Stimulated activated naive CD8-positive, alpha-beta T cell treated with anti-CD3 and anti-CD28 coated beads, Interleukin-15, amount 100 ng/mL, for 72 hours (primary cell): Measurements from ENCODE around the gene PREP.

Experiments
- ATAC-seq: fragments of 150-1000 bp; cut with Tn5 transposase; 2 replicates; pipeline ENCODE4 v1.10.0; 2021; ENCODE audit warnings: mild to moderate bottlenecking, moderate library complexity
- DNase-seq, 2 donors: peaks; one replicate each; pipeline ENCODE4 v3.0.0; 2021 to 2022
- H3K27ac Mint-ChIP-seq, 2 donors: one replicate each; pipeline ENCODE4 v1.8.0; 2022; ENCODE audit warnings: mild to moderate bottlenecking in 2 of 2, mixed read lengths in 2 of 2, moderate library complexity in 2 of 2
- H3K27me3 Mint-ChIP-seq: one replicate; pipeline ENCODE4 v1.8.0; 2022; ENCODE audit warnings: mixed read lengths
- H3K4me1 Mint-ChIP-seq: one replicate; pipeline ENCODE4 v1.8.0; 2022; ENCODE audit warnings: mild to moderate bottlenecking, mixed read lengths
- H3K4me3 Mint-ChIP-seq, 2 donors: one replicate each; pipeline ENCODE4 v1.8.0; 2022; ENCODE audit warnings: mild to moderate bottlenecking in 2 of 2, mixed read lengths in 2 of 2, moderate library complexity in 1 of 2
- H3K9me3 Mint-ChIP-seq, 2 donors: one replicate each; pipeline ENCODE4 v1.8.0; 2022; ENCODE audit warnings: mixed read lengths in 2 of 2

The PREP gene

DNA sequence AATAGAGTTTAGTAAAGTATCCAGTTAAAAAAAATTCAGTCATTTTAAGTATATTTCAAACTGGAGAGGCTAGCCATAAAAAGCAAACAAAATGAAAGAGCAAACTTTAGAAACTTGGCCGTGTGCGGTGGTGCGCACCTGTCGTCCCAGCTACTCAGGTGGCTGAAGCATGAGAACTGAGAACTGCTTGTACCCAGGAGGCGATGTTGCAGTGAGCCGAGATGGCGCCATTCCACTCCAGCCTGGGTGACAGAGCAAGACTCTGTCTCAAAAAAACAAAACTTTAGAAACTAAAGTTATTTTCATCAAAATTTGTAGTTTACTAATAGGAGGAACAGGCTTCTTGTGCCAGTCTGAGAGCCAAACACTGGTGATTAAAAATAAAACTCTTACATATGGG lies 122.8 kb downstream of the PREP start:
- Mint-ChIP-seq H3K4me1 (no peaks in the 10 kb centered on the region), H3K9me3 (no peaks in the 10 kb centered on the region), H3K4me3 (no peak overlapping the region), H3K27ac (no peak overlapping the region), H3K27me3 (no peaks in the 10 kb centered on the region)
- no peak for ATAC-seq
- no peak for DNase-seq

DNA sequence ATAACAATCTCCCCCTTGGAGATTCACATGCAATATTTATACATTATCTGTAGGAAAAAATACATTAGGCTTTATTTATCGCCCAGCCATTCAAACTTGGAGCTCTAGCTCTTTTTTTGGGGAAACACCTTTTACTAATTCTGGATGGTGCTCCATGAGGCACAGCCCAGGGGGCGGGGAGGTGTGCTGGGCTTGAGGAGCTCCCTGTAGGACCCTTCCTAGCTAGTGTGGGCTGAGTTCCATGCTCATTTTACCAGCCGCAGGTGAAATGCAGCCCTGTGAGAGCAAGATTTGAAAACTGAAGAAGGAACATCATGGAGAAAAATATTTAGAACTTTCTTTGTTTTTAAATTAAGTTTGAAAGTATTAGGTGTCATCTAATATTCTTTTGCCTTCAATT lies 123.4 kb downstream of the PREP start:
- Mint-ChIP-seq H3K27me3 (no peaks in the 10 kb centered on the region), H3K4me3 (no peak overlapping the region), H3K9me3 (no peaks in the 10 kb centered on the region), H3K27ac (peak overlapping the region in 1 of 2 donors; percentile 71), H3K4me1 (no peaks in the 10 kb centered on the region)
- ATAC-seq (no peak), DNase-seq (no peak)

DNA sequence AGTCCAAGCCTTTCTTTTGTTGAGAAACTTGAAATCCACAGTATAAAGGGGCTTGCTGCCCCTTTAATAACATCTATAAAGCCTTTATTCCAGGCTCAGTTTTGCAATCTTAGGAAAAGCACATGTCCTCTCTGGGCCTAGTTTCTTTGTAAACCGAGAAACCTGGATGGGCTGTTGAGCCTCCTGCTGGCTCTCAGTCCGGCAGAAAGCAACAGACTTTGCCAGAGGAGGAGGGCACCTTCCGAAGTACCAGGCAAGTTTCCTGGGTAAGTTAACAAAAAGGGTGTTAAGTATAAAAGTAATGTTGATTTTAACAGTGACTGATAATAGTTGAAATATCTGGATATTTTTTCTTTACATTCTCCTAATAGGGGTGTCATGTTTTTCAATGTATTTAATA lies 124.1 kb downstream of the PREP start:
- Mint-ChIP-seq H3K4me1 (no peaks in the 10 kb centered on the region), H3K27me3 (no peaks in the 10 kb centered on the region), H3K4me3 (no peak overlapping the region), H3K27ac (no peak overlapping the region), H3K9me3 (no peaks in the 10 kb centered on the region)
- DNase-seq (no peak), ATAC-seq (no peak)

DNA sequence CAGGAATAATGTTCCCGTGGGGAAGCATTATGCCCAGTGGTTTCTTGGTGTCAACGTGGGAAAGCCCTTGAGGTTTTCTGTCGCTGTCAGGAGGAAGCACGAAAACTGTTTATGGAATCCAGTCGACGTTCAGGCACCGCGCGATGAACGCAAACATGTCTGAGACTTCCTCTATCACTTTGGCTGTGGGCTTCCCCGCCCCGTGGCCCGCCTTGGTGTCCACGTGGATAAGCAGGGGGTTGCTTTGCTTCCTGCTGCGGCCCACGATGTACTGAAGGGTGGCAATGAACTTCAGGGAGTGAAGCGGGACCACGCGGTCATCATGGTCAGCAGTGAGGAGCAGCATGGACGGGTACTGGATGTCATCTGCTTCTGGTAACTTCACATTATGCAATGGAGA lies 124.8 kb downstream of the PREP start:
- Mint-ChIP-seq H3K27me3 (no peaks in the 10 kb centered on the region), H3K27ac (no peak overlapping the region), H3K9me3 (no peaks in the 10 kb centered on the region), H3K4me1 (no peaks in the 10 kb centered on the region), H3K4me3 (no peak overlapping the region)
- ATAC-seq = no peak
- no peak for DNase-seq

DNA sequence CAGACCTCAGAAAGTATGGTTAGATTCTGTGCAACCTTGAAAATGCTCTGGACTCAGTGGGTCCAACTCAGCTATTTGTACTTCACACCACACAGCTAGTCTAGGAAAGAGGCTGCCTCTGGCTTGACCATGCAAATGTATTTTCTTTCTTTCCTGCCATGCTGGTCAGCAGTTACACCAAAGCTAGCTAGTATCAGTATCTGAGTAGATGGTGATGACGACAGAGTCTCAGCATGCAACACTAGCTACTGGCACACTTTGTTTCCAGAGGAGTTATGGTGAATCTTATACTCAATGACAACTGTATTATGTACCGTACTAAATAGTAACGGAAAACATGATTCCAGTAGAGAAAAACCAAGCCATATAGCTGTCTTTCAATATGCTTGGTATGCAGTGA lies 126.5 kb downstream of the PREP start:
- Mint-ChIP-seq H3K27ac (no peak overlapping the region), H3K27me3 (no peaks in the 10 kb centered on the region), H3K4me1 (no peaks in the 10 kb centered on the region), H3K9me3 (no peaks in the 10 kb centered on the region), H3K4me3 (no peak overlapping the region)
- no peak for DNase-seq
- no peak for ATAC-seq

DNA sequence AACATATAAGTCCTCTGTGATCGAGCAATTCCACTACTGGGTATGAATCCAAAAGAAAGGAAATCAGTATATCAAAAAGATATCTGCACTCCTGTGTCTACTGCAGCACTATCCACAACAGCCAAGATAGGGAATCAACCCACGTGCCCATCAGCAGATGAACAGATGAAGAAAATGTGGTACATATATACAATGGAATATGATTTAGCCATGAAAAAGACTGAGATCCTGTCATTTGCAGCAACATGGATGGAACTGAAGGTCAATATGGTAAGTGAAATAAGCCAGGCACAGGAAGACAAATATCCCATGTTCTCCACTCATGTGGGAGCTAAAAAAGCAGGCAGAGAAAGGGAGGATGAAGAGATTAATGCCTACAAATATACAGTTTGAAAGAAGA lies 127.3 kb downstream of the PREP start:
- DNase-seq (no peak), ATAC-seq (no peak)
- H3K4me3 Mint-ChIP-seq = no peak overlapping the region
- H3K27me3 Mint-ChIP-seq = no peaks in the 10 kb centered on the region
- no peaks in the 10 kb centered on the region for H3K4me1 Mint-ChIP-seq
- H3K27ac Mint-ChIP-seq = no peak overlapping the region
- no peaks in the 10 kb centered on the region for H3K9me3 Mint-ChIP-seq

DNA sequence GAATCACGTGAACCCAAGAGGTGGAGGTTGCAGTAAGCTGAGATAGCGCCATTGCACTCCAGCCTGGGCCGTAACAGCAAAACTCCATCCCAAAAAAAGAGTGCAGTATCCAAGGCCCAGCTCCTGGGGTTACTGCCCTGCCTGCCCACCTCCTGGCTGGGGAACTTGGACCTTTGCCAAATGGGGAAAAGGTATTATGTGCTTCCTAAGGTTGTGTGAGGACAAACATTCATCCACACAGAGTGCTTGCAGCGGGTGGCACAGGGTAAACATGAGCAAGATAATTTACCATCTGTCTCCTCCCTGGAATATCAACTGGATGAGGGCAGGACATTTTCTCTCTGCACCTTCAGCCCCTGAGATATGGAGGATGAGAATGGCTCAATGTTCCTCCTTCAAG lies 128.2 kb downstream of the PREP start:
- H3K4me1 Mint-ChIP-seq = no peaks in the 10 kb centered on the region
- no peak for ATAC-seq
- no peak overlapping the region for H3K4me3 Mint-ChIP-seq
- no peaks in the 10 kb centered on the region for H3K9me3 Mint-ChIP-seq
- H3K27me3 Mint-ChIP-seq = no peaks in the 10 kb centered on the region
- no peak for DNase-seq
- no peak overlapping the region for H3K27ac Mint-ChIP-seq

DNA sequence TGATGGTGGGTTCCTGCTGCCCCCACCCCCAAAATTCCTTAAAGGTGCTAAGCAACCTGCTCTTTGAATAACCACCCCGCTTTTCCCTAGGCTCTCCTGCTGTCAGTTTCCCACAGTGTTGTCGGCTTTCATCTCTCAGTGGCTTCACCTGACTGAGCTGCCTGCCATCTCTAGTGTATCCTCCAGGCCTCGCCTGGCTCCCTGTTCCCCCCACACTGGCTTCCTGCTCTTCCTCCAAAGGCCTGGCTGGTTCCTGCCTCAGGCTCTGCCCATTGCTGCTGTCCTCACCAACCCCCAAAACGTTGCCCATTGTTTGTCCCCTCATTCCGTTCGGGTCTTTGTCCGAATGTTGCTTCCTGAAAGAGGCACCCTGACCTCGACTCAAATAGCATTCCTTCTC lies 129.3 kb downstream of the PREP start:
- Mint-ChIP-seq H3K9me3 (no peaks in the 10 kb centered on the region), H3K27ac (peak overlapping the region; percentile 13 to 73)

DNA sequence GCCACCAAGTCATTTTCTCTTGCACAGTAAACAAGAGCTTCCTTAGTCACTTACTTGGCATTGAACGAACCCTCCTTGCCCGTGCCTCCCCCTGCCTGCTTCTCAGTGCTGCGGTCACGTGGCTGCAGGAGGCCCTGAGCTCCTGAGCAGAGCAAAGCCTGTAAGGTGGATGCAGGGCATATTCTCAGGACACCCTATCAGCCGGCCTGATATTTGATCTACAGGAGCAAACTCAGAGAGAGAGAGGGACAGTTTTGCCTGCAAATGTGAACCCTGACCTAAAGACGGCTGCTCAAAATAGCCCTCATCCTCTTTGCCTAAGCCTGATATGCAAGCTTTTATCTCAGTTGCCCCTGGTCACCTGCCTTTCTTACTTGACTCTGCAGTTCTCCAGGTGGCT lies 130.1 kb downstream of the PREP start:
- Mint-ChIP-seq H3K27me3 (no peaks in the 10 kb centered on the region), H3K4me1 (no peaks in the 10 kb centered on the region), H3K9me3 (no peaks in the 10 kb centered on the region), H3K27ac (no peak overlapping the region), H3K4me3 (no peak overlapping the region)
- no peak for DNase-seq
- ATAC-seq = no peak

More for the DNA sequence above, 129.3 kb downstream of the PREP start:
- no peaks in the 10 kb centered on the region for H3K27me3 Mint-ChIP-seq
- H3K4me3 Mint-ChIP-seq = no peak overlapping the region
- DNase-seq = no peak
- ATAC-seq = no peak
- H3K4me1 Mint-ChIP-seq = no peaks in the 10 kb centered on the region

DNA sequence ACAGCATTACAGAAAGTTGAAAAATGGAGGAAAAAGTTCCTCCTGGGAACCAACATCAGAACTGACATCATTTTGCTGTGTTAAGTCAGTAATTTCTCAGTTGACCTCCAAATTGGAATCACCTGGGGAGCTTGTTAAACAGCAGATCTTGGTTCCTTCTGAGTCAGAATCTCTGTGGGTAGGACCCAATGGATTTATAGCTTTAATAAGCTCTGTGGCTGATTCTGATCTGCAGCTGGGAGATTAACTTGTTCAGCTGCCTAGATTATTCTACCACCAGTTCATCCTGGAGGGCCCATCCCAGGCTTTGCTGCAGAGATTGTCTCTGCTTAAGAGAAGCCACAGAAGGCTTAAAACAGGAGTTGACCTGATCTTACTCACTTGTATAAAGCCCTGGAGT lies 132.4 kb downstream of the PREP start:
- Mint-ChIP-seq H3K4me1 (no peaks in the 10 kb centered on the region), H3K27ac (no peak overlapping the region), H3K9me3 (peaks cover 0 to 6% of the 10 kb centered on the region in 2 donors), H3K4me3 (no peak overlapping the region), H3K27me3 (no peaks in the 10 kb centered on the region)
- ATAC-seq (no peak), DNase-seq (no peak)

DNA sequence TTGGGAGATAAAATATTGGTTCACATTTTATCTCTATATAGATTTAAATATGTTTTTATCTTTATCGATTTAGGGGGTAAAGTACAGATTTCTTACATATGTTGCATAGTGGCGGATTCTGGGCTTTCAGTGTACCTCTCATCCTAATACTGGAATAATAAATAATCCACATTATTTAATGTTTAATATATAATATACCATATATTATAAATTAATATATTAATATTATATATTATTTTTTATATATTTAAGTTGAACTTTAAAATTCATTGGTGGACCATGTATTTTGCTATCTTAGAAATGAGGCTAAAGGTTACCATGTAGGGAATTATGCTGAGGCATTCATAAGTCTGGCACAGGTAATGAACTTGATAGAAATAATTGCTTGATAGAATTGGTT lies 133.5 kb downstream of the PREP start:
- no peak for ATAC-seq
- peaks cover 2% of the 10 kb centered on the region for H3K4me1 Mint-ChIP-seq
- no peak for DNase-seq
- H3K4me3 Mint-ChIP-seq = no peak overlapping the region
- peaks cover 0 to 6% of the 10 kb centered on the region in 2 donors for H3K9me3 Mint-ChIP-seq
- no peak overlapping the region for H3K27ac Mint-ChIP-seq
- no peaks in the 10 kb centered on the region for H3K27me3 Mint-ChIP-seq

DNA sequence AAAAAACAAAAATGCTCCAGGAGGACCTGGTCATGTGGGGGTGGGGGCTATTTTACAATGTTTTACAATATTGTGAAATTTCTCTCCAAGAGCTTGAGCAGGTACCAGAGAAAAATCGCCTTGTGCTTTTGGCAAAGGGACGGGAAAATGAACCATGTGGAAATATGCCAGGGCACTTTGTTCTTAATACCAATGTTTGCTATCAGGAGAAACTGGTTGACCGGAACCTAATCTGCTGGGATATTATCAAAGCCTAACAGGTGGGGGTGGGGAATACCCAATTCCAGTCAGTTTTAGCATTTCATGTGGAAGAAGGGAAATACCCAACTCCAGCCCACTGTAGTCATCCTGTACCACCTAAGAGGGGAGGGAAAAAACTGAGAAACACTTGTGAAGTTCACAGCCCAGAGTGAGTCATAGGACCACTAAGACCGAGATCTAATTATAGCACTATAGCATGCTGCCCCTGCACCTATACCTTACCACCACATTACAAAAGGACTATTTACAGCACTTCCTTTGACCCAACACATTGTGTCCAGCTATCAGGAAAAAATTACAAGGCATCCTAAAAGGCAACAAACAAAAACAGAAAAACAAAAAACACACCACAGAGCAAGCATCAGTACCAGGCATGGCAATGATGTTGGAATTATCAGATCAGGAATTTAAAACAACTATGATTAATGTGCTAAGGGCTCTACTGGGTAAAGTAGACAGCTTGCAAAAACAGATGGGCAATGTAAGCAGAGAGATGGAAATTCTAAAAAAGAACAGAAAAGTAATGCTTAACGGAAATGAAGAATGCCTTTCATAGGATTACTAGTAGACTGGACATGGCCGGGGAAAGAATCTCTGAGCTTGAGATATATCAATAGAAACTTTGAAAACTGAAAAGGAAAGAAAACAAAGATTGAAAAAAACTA lies 138.9 kb downstream of the PREP start:
- Mint-ChIP-seq H3K27me3 (peaks cover 19% of the 10 kb centered on the region), H3K4me1 (peaks cover 16% of the 10 kb centered on the region), H3K27ac (no peak overlapping the region), H3K9me3 (peaks cover 0 to 6% of the 10 kb centered on the region in 2 donors), H3K4me3 (no peak overlapping the region)
- ATAC-seq (peak; percentile 98), DNase-seq (no peak)

DNA sequence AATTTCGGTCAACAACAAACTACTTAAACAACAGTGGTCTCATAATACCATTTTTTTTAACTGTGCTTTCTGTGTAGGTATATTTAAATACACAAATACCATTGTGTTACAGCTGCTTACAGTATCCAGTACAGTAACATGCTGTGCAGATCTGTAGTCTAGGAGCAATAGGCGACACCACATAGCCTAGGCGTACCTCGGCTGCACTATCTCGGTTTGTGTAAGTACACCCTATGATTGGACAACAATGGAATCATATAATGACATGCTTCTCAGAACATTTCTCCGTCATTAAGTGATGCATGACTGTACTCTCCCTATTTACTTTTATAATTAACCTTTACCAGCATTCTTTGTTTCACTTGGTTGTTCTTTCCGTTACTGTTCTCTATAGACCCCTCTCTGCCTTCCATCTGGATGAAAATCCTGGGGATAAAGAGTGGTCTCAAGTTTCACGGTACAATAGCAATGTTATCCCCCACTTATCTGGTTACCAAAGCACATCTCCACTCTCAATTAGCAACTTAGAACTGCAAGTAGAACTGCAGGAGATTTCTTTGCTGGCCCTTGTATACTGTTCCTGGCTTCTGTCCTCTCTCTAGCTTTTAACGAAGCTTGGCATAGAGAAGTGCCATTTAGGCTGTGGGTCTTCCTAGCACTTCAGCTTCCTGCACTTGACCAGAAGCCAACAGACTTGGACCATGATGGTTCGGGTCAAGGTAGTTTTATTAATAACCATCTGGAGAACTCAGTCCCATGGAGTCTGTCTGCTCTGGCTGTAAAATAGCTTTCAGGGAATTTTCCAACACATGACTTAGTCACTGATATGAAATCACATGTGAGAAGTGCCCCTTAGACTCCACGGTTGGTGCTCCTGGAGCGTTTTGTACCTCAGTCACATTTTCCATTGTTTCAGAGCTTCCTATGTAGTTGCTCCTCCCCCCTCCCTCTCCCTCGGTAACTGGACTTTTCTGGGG lies 142.7 kb downstream of the PREP start:
- Mint-ChIP-seq H3K27ac (no peak overlapping the region), H3K9me3 (no peaks in the 10 kb centered on the region), H3K27me3 (peaks cover 27% of the 10 kb centered on the region), H3K4me3 (no peak overlapping the region), H3K4me1 (peaks cover 16% of the 10 kb centered on the region)
- DNase-seq = no peak
- no peak for ATAC-seq

DNA sequence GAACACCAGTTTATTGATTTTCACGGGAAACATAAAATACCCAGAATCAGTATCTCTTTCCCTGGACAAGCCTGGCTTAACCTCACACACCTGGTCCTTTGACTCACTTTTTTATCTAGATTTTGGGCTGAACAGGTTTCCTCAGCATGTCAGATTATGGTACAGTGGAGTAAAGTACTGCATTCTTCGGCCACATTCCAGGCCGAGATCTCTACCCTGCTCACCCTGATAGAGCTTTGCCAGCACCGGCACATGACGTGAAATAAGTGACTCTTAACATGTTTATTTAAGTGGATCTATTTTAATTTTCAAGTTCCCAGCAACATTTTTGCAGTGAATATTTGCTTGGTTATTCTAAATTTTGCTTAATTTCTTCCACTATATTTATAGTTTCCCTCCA lies 144.1 kb downstream of the PREP start:
- peaks cover 8% of the 10 kb centered on the region for H3K4me1 Mint-ChIP-seq
- no peak for ATAC-seq
- no peak for DNase-seq
- H3K9me3 Mint-ChIP-seq = no peaks in the 10 kb centered on the region
- H3K27ac Mint-ChIP-seq = no peak overlapping the region
- no peak overlapping the region for H3K4me3 Mint-ChIP-seq
- peaks cover 27% of the 10 kb centered on the region for H3K27me3 Mint-ChIP-seq

DNA sequence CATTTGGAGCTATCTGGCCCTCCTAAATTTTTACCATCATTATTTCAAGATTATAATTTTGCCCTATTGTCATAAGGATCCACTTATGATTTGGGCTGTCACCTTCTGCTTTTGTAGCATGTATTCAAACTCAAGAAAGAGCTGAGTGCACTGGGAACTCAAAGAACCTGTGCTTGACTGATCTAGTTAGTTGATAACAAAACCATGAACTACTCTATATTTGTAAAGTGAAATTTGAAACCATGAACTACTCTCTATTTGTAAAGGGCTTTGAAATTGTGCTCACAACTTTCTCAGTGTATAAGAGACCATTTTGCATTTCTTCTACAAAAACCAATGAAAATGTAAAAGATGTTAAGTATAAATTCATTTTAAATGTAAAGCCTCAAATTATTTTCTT lies 145.5 kb downstream of the PREP start:
- Mint-ChIP-seq H3K4me3 (no peak overlapping the region), H3K27ac (no peak overlapping the region), H3K27me3 (peaks cover 28% of the 10 kb centered on the region), H3K4me1 (peaks cover 6% of the 10 kb centered on the region), H3K9me3 (no peaks in the 10 kb centered on the region)
- ATAC-seq = no peak
- no peak for DNase-seq

DNA sequence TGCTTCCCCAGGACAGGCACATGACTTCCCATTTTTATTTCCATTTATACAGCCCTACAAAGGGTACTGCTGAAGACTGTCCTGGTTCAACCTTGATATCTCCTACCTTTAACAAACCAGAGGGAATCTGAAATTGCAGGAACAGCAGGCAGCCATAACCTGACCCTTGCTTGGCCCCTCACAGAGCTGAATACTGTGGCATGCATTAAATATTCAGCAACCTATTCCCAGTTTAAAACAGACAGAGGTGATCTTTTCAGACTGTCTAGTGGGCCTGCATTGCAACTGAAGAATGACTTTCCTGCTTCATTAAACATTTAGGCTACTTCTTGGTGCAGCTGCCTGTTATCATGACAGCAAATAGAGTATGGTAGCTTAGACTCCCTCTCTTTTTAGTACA lies 146.3 kb downstream of the PREP start:
- Mint-ChIP-seq H3K9me3 (no peaks in the 10 kb centered on the region), H3K27me3 (peaks cover 29% of the 10 kb centered on the region), H3K4me3 (no peak overlapping the region), H3K27ac (no peak overlapping the region), H3K4me1 (peaks cover 6% of the 10 kb centered on the region)
- DNase-seq (no peak), ATAC-seq (no peak)
